Measurements from ENCODE around the gene SEMA5B.

Gene SEMA5B

DNA sequence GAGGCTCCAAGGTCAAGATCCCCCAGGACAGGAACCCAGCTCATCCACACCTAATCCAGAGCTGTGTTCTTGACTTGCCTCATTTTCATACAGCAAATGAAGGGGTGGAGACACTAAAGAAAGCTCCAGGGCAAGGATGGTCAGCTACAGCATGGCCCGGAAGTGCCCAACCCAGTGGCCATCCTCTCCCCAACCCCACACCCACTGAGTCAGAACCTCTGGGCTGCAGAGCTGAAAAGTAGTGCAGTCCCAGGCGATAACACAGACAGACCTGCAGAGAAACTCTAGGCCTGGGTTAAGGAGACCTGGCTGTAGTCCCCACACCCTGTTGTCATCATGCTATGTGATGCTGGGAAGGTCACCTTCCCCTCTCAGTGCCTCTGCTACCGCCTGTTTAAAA is 85.3 kb downstream of the SEMA5B start:
- DNase-seq, result no peak

DNA sequence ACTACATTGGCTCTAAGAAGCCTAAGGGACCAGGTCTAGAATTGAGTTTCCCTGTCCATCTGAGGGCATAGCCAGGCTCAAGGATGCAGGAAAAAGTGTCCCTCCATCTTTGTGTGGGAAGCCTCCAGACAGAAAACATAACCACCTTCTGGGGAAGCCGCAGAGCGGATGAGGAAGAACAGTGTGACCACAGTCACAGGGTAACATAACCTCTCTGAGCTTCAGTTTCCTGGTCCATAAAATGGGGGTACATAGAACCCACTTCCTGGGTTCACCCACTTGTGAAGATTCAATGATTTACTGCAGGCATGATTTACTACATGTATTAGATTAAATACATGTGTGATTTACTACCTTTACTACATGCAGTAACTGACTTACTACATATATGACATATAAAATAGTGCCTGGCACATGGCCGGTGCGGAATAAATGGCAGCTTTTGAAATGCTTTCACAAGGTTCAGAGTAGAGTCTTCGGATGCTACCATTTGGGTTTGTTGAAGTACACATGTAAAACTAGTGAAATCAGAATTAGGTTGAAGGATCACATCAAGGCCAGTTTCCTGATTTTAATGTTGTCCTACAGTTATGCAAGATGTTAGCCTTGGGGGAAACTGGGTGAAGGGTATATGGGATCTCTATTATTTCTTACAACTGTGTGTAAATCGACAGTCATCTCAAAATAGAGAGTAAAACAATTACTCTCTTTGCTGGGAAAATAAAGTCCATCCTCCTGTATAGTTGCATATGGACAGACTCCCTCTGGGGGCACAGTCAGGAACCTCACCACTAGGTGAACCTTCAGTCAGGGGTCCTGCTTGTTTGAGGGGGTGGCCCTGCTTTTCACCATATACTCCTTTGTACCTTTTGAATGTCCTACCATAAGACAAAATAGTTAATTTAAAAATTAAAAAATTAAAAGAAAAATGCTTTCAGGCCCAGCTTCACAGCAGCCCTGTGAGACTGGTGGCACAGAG is 86.0 kb downstream of the SEMA5B start:
- no peak for DNase-seq

DNA sequence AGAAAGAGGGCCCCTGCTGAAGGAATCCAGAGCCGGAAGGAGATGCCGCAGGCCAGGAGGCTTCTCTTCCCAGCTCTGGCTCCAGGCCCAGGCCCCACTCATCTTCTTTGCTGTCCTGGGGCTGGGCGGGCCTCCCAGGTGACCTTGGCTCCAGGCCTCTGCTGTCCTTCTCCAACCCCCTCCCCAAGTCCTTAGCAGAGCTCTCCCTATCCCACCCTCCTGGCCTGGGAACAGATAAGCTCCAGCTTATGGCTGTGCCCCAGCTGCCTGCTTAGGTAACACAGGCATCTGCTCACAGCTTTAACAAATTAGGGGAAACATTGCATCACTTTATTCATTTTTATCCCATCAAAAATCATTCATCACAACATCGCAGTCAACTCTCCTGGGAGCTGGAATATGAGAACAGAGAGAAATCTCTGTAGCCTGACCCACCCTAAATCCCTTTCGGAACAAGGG is 86.9 kb downstream of the SEMA5B start:
- no peak for DNase-seq

DNA sequence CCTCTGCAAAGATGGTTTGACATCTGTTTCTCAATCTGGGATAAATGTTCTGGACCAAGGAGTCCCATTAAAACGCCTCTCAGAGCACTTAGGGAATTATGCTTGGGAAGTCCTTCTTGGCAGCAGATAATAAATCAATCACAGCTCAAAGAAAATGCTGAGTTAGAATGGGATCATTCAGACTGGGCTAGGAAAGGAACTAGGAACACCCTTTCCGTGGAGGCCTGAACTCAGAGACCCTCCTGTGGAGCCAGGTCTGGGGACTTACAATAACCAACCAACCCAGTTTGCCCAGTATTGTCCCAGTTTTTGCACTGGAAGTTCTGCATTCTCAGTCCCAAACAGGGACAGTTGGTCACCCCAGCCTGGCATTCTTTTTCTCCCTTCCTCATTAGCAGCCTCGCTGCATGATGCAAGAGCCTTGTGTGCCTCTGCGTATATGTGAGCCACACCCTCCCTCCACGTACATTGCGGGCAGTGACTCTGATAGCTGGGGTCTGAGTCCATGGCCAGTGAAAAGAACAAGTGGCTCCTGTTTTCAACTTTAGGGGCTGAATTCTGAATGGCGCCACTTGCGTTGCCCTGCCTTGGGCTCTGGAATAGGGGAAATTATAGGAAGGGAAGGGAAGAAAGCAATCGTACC is 88.7 kb downstream of the SEMA5B start:
- DNase-seq, result no peak

DNA sequence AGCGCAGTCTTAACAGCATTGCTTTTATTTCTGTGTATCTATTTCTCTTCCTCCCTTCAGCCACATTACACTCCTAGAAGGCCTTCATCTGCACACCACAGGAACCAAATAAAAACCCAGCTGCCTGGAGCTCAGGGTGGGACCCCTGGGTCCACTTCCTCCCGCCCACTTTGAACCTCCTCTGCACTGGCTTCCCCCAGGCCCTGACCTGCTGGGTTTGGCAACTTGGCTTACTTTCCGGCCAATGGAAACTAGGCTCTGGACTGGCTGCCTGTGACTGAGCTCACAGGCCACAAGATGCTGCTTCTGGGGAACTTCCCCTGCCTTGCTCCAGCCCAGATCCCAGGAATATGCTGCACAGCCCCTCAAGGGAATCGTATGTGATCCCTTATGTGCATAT is 89.8 kb downstream of the SEMA5B start:
- DNase-seq, result no peak

DNA sequence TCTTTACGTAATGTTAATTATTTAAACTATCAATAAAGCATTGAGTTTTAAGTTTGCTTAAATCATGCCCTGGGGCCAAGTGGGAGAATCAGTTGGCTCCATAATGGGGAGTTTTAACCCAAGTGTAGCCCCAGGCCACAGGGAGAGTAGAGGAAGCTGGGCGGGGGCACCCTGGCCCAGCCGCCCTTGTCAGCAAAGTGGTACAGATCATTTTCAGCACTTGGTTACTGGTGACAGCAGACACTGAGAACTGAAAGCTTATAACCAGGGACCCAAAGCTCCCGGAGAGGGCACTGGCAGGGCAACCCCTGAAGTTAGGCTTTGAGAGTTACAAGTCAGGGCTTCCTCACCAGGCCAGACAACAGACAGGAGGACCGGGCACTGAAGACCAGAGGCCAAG is 90.6 kb downstream of the SEMA5B start:
- no peak for DNase-seq

DNA sequence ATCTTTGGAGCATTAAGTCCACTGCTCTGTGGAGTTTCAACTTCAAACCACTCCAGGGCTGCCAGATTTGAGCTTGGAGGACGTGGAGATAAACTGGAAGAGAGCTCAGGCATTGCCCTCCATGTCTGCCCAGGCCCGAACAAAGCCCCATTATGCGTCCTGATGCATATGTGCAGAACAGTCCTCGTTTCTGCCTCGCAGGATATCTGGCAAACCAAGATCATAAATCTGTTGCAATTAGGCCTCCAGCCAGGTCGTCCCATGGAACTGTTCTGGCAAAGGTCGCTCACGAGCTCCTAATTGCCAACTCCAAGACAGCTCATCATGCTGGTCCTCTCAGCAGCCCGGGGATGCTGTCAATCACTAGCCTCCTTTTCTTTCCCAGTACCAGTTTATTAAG is 91.2 kb downstream of the SEMA5B start:
- no peak for DNase-seq

DNA sequence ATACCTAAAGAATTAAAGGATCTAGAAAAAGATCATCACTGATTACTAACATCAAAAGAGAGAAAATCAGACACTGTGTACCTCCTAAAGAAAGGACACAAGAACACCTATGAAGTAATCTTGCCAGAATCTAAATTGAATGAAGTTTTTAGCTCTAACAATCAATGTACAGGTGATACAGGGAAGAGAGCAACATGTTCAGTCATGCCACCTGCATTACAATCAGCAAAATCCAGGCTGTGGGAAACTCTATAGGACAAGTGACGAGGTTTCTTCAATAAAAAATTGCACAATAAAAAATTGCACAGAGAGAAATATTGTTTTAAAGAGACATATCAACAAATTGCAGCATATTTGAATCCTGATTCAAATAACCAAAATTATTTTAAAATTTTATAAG is 93.3 kb downstream of the SEMA5B start:
- no peak for DNase-seq

DNA sequence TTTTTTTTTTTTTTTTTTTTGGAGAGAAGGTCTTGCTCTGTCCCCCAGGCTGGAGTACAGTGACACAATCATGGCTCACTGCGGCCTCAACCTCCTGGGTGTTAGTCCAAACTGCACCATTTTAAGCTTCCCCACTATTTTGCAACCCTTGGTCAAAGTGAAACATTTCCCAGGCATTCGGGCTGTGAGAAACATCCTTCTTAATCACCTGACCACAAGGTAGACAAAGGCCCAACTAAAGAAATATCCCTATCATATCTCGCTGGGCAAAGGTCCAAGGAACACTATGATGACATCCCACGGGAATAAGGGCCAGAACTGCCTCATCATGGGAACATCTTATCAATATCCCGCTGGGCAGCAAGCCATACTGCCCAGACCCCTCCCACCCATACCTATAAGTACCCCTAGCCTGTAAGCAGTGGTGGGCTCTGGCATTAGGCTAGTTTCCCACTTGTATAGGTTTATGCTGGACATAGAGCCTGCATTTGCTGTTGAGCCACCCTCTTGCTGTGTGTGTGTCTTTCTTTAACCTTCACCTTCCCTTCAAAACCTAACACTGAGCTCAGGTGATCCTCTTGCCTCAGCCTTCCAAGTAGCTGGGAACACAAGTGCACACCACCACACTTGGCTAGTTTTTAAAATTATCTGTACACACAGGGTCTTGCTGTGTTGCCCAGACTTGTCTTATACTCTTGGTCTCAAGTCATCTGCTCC is 95.2 kb downstream of the SEMA5B start:
- DNase-seq, result no peak

DNA sequence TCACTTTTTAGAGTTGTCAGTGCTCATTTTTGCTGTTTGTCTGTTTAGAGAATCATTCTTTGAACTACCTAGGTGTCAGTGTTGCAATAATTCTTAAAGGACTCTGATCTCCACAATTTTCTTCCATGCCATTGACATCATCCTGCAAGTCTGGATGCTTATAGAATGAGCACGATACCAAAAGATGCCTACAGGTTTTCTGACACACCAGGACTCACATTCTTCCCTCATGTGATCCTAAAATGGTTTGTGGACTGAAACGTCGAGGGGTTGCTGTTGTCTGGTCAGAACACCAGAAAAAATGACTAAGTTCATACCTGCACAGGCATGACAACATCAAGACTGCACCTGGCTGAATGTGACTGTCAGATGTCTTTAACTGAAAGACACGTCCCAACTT is 95.9 kb downstream of the SEMA5B start:
- no peak for DNase-seq

DNA sequence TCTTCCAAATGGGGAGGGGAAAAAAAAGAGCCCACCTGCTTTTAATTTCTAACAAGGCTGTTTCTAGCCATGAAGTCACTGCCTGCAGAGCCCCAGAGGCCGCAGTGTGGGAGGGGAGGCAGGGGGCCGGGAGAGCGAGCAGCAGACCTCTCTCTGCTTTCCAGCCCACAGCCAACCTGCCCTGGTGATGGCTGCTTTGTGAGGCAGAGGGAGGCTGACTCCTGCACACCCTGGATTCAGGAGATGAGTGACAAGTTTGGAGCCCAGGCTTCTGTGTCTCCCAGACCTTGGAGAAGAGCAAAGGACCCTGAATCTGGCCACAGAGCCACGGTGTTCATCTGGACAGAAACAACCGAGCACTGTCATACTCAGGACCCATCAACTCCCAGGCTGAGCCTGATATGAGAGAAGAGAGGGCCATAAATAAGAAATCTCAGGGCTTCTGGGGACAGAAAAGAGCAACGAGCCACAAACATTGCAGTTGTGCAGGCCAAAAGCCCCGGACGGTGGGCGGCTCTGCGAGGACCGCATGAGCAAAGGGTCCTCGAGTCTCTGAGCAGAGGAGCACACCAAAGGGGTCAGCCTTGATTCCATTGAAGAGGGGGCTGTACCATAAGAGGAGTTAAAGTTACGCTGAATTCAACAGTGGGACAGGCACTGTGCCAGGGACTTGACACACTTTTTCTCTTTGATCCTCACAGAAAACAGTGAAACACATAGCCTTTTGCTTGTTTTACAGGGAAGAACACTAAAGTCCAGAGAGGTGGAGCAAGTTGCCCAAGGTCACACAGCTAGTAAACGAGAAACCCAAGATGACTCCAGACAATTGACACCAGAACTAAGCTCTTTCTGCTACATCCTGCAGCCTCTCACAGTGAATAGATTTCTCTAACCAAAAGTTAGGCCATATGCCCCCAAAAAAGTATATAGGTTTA is 97.2 kb downstream of the SEMA5B start:
- no peak for DNase-seq

DNA sequence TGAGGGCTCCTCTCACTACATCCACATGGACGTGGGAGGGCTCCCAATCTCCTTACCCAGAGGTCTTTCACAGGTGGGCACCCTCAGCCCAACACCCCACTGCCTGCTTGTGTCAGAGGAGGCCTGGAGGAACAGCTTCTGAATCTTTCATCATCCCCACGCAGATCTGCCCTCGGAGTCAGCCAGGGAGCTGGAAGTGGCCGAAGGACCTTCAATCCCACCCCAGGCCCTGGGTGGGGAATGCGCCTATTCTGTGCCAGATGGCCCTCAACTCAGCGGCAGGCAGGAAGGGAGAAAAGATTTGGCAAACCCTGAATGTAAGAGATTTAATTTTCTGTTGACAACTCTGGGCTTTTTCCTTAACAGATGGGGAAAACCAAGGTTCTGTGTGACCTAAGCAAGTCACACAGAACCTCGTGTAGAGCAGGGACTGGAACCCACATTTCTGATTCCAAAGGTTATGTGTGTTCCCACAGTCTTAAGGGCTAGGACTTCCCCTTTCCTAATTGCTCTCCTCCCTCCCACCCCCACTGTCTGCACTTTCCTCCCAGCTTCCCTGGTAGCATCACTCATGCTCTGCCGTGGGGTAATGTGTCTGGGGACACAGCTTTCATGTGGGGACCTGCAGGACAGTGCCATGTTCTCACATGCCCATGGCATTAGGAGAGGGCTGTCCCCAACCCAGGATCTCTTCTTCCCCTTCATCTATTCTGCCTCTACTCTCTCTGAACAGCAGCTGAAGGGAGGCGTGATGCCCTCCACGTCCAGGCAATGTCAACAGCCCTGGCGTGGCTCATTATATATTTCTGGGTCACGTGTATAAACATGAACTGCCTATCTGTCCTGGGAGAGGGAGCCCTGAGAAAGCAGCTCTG is 98.1 kb downstream of the SEMA5B start:
- DNase-seq, result no peak

DNA sequence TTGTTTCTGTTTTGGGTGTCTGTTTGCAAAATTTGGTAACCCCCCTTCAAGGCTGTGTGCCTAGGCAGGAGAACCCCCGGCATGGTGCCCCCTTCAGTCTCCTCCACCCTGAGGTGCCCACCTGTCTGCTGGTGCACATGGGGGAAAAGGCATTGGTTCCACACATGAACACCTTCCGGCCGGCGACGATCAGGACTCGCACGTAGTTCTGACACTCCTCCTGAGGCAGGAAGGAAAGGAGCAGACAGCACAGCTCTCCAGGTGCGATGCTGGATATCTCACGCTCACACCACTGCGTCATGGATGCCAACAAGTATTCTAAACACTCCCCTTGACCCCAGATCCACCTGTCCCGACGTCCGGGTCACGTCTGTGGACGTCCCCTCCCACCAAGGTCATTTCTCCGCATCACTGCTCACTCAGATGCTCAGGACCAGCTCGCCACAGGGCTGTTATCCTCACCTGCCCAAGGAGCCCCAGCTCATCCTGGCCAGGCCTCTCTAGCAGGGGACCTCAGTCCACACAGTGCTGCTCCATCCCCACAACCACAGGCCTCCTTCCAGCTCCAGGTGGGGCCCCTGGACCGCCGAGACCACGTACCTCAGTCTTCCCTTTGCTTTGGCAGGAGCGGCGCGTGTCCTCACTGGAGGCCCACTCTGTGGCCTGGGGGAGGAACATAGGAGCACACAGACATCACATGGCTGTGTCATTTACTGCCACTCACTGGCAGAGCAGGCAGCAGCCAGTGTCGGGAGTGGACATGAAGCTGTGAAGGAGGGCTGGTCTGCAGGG is 99.0 kb downstream of the SEMA5B start:
- DNase-seq, result no peak

DNA sequence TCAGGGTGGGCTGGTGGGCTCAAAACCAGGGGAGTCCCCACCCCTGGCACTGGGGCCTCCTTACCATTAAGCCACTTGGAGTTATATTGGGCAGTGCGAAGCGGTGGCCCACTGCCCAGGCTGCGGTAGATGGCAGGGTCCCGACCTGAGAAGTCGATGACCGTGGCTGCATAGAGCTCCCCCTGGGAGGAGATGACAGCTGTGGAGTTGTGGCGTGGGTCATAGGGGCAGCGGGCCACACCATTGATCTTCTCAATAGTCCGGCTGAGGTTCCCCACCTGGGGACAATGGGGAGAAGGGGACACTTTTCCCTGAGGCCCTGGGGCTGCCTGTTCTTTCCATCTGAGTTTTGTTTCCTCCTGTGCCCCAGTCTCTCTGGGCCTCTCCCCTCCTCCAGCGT is 99.8 kb downstream of the SEMA5B start:
- no peak for DNase-seq

DNA sequence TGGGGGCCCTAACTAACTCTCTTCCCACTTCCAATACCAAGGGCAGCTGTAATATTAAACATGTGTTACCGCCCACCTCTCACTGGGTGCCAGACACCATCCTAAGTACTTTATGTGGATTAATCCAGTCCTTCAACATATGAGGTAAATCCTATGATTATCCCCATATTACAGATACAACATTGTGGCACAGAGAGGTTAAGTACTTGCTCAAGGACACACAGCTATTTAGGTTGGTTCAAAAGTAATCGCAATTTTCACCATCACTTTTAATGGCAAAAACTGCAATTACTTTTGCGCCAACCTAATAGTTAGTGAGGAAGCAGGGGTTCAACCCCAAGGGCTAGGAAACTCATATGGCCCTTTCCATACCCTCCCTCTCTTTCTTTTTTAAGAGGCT is 100.8 kb downstream of the SEMA5B start:
- DNase-seq, result no peak

DNA sequence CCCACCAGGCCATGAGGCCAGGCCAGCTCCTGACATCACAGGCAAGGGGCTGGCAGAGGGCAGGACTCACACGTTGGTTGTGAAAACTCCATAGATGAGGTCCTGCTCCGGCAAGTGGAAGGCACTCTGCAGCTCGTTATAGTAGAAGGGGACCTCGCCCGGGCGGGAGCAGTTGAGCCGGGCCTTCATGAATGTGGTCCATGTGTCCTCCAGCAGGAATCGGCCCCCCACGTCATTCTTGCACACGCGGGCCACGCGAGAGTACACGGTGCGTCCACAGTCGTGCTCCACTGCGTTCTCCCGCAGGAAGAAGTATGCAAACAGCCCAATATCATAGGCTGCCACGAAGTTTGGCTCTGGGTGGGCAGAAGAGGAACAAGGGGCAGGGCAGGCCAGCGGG is 101.2 kb downstream of the SEMA5B start:
- no peak for DNase-seq

DNA sequence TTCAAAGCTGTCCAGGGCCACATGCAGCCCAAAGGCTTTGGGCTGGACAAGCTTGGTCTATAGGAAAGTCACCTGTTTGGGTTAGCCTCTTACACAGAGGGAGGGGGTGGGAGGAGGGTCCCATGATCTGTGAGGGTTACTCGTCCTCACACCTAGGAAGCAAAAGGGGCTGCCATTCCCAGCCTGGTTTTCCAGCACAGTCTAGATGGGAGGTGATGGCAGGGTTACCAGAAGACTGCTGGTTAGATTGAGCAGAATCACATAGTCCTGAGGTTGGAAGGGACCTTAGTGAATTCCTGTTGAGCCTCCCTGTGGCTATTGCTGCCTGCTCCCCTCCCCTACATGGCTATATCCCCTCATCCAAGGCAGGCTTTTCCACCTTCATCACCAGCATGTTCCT is 101.8 kb downstream of the SEMA5B start:
- DNase-seq, result no peak

DNA sequence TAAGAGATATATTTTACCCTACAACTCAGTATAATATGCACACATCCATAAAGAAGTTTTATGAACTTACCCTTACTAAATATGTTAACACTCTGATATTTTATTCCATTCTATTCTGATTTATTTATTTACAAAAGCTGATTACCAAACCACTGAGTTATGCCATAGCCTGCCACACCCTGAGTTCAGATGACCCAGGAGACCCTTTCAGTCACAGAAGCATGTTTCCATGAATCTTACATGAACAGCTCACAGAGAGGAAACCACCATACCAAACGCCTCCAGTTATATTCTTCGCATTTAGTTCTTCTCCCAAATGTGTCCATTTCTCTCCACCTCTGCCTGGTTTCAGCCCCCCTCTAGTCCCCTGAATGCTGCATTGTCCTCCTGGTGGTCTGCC is 103.5 kb downstream of the SEMA5B start:
- DNase-seq, result no peak

DNA sequence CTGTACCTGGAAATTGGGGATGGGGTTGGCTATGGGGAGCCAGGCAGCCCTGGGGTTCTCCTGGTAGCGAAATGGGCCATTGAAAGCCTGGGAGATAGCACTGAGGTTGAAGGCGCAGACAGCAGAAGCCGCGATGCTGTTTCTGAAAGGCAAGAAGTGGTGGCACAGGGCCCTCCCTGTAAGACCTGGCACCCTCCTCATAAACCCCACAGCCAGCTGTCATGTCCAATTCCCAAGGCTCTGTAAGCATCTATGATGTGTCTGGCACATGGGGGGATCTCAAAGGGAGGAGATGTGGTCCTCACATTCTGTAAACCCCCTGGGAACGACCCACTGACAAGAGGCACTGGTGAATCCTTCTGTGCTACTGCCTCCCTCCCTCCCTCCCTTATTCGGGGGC is 104.0 kb downstream of the SEMA5B start:
- no peak for DNase-seq

DNA sequence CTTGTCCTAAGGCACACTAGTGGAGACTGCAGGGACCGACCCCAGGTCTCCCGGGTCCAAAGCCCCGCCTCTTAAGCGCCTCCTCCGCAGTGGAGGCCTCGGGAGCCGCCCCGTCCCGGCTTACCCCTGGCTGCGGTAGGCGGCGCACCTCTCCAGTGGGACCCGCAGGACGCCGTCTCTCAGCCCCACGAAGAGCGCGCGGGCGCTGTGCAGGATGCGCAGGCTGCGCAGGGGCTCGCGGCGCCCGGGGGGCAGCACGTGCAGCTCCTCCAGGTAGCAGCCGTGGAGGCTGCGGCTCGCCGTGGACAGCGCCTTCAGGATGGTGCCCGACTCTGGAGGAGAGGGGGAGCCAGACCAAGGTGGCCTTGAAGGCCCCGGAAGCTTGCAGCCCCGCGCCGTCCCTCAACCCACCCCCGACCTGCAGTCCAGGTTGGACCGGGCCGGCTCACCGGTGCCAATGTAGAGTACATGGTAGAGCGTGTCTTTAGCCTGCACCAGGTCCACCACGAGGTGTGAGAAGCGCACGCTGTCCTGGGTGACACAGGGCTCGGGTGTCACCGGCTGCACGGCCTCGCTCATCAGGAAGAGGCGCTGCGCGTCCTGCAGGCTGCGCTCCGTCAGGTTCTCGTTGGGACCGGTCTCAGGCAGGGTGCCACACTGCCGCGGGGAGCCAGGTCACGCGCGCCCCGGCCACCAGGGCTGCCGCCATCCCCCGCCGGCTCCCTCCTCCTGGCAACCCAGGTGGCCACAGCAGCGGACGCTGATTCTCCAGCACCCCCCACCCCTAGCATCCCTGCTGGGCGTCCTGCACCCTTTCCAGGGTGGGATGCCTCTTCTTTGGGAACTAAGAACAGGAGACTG is 105.5 kb downstream of the SEMA5B start:
- peak; percentile 41 for DNase-seq

Measured in activated CD4-positive, alpha-beta T cell treated with anti-CD3 and anti-CD28 coated beads, Interleukin-2, Interleukin-6, amounts not matched to agents 100 ng/mL and 50 ng/mL, durations not matched to agents 16 hours and 8 hours (primary cell).